Uterus (tissue), 4 donors: Measurements from ENCODE around the gene LMNA. TPM values are rescaled to one million over a fixed set of nuclear protein-coding genes. Genes with fewer than 3 reads are reported as not detected.

Experiments used
- DNase-seq, 2 donors: peaks; one replicate each; pipeline ENCODE4 v3.0.0-alpha.2; 2019 to 2020
- H3K27ac ChIP-seq, 2 donors: fragments of 200-600 bp; sonication (generic); 1 replicate in 1 of 2; 2 replicates in 1 of 2; pipeline ENCODE4 v1.5.1; 2016 to 2018
- H3K27me3 ChIP-seq, 2 donors: fragments of 200-600 bp; sonication (generic); one replicate each; pipeline ENCODE4 v1.5.1; 2018 to 2019; ENCODE audit warnings: control low read depth in 1 of 2
- H3K36me3 ChIP-seq, 2 donors: fragments of 200-600 bp; sonication (generic); one replicate each; pipeline ENCODE4 v1.5.1; 2019; ENCODE audit warnings: control low read depth in 1 of 2
- H3K4me1 ChIP-seq, 2 donors: fragments of 200-600 bp; sonication (generic); one replicate each; pipeline ENCODE4 v1.5.1; 2018 to 2019; ENCODE audit warnings: control low read depth in 1 of 2
- H3K4me3 ChIP-seq, 2 donors: fragments of 200-600 bp; sonication (generic); 1 replicate in 1 of 2; 2 replicates in 1 of 2; pipeline ENCODE4 v1.5.1; 2018 to 2019; ENCODE audit warnings: mild to moderate bottlenecking in 1 of 2
- H3K9me3 ChIP-seq, 2 donors: fragments of 200-600 bp; sonication (generic); one replicate each; pipeline ENCODE4 v1.5.1; 2019; ENCODE audit warnings: control low read depth in 1 of 2
- POLR2A ChIP-seq, 2 donors: fragments of 450-650 bp; IDR thresholded peaks; one replicate each; pipeline ENCODE4 v1.6.1; 2016; ENCODE audit warnings: antibody characterized with exemption in 2 of 2, mild to moderate bottlenecking in 1 of 2, moderate library complexity in 1 of 2
- intact Hi-C: fragments of 100-400 bp; cut with DNase I; formaldehyde crosslinking; loops from one replicate; pipeline ENCODE4 v1.15.1; 2023; ENCODE audit warnings: low total_unique reads
- total RNA-seq, 4 donors: library from RNA; depleted of rRNA in 3 of 4; stranded (reverse); fragments of >200 nt in 3 of 4; gene quantifications; one replicate each; pipeline versions ENCODE4 v1.1.0 to v1.2.4, GENCODE V29; 2014 to 2023
- TF ChIP-seq, protein P1 (sequence below), 4 experiments: fragments of 200-600 bp in 2 of 4; fragments of 450-650 bp in 2 of 4; sonication (generic) in 2 of 4; IDR thresholded peaks; one replicate each; pipeline ENCODE4 v1.5.1; 2016 to 2019; ENCODE audit warnings: antibody characterized with exemption in 4 of 4, mild to moderate bottlenecking in 2 of 4, moderate library complexity in 1 of 4
- donor health status: DM: yes; HTN: yes; CAD: no.

LMNA gene
- total RNA-seq, 4 donors from 2014 or later: 245 to 533 (median 373) TPM

DNA sequence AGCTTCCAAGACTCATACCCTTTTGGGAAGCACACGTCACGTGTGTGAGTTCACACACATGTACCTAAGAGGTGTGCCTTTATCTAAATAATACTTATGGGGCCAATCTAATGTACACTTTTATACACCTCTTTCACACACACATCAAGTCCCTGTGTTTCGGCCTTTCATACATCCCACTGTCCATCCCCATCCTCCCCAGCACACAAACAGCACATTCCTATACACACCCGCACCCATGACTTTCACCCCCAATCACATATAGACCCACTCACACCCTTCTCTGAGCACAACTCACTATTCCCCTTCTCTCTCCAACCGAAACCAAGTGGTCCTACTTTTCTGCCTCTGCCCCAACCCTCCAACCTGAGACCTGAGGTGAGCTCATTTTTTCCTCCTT, 35.8 kb upstream of the LMNA start:
- TF ChIP-seq, protein P1, sequence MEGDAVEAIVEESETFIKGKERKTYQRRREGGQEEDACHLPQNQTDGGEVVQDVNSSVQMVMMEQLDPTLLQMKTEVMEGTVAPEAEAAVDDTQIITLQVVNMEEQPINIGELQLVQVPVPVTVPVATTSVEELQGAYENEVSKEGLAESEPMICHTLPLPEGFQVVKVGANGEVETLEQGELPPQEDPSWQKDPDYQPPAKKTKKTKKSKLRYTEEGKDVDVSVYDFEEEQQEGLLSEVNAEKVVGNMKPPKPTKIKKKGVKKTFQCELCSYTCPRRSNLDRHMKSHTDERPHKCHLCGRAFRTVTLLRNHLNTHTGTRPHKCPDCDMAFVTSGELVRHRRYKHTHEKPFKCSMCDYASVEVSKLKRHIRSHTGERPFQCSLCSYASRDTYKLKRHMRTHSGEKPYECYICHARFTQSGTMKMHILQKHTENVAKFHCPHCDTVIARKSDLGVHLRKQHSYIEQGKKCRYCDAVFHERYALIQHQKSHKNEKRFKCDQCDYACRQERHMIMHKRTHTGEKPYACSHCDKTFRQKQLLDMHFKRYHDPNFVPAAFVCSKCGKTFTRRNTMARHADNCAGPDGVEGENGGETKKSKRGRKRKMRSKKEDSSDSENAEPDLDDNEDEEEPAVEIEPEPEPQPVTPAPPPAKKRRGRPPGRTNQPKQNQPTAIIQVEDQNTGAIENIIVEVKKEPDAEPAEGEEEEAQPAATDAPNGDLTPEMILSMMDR (IDR thresholded peaks at IDR 0.05): no peak
- no peak for TF ChIP-seq POLR2A (IDR thresholded peaks at IDR 0.05)

DNA sequence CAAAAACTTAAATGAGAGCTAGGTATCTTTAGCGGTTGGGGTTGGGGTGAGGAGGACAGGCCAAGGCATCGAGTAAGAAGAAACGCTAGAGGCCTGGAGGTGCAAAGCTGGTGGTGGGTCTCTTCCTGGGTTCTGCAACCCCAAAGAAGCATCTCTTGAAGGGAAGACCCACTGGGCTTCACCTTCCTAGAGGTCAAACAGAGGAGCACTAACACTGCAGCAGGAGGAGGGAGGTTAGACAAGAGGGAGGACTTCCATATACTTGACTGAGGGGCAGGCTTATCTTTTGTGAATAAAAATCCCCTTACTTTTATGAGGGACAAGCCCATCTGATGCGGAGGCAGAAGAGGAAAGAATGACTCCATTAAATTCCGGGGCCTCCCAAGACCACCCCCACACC, 34.7 kb upstream of the LMNA start:
- intact Hi-C loops: no loop called here
- H3K36me3 ChIP-seq: no peaks in the 10 kb centered on the region
- no peaks in the 10 kb centered on the region for H3K27me3 ChIP-seq
- H3K4me3 ChIP-seq: no peak overlapping the region
- H3K9me3 ChIP-seq: no peaks in the 10 kb centered on the region
- no peaks in the 10 kb centered on the region for H3K4me1 ChIP-seq
- TF ChIP-seq, protein P1 (IDR thresholded peaks at IDR 0.05): no peak
- no peak for TF ChIP-seq POLR2A (IDR thresholded peaks at IDR 0.05)
- DNase-seq: no peak
- H3K27ac ChIP-seq: no peak overlapping the region

More for the DNA sequence above, 35.8 kb upstream of the LMNA start:
- Histone ChIP-seq H3K9me3 (no peaks in the 10 kb centered on the region), H3K27me3 (no peaks in the 10 kb centered on the region), H3K4me1 (no peaks in the 10 kb centered on the region), H3K27ac (no peak overlapping the region), H3K36me3 (no peaks in the 10 kb centered on the region), H3K4me3 (no peak overlapping the region)
- intact Hi-C loops: no loop called here
- DNase-seq: no peak

DNA sequence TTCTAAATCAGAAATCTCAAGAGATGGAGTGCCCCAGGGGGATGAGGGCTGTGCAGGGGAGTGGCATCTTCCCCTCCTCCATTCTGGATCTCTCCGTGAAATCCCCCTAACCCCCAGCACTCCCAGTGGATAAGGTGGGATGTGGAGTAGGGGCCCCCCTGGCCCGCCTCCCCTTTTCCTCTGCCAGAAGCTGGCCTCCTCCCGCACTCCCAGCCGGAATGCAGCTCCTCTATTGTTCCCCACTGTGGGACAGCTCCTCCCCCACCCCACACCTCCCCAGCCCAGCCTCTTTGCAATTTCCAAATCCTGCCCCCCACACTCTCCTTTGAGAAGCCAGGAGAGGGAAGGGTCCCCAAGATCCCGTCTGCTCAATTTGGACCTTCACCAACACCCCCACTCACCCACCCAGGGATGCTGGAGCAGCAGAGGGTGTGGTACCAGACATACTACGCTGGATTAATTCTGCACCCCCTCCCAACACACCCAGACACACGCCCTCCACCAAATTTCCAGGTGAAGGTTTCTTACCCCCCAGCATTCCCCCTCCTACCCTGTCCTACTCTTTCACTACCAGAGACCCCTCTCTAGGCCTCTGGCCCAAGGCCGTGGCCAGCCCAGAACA, 34.2 kb upstream of the LMNA start:
- DNase-seq: peak in 1 of 2 donors; percentile 28
- Histone ChIP-seq H3K4me3 (peak overlapping the region in 1 of 2 donors; percentile 79), H3K27ac (peak overlapping the region in 1 of 2 donors; percentile 65), H3K27me3 (no peaks in the 10 kb centered on the region), H3K9me3 (no peaks in the 10 kb centered on the region), H3K4me1 (no peaks in the 10 kb centered on the region), H3K36me3 (no peaks in the 10 kb centered on the region)
- intact Hi-C loops: no loop called here
- TF ChIP-seq, protein P1 (IDR thresholded peaks at IDR 0.05): no peak
- TF ChIP-seq POLR2A (IDR thresholded peaks at IDR 0.05): no peak

DNA sequence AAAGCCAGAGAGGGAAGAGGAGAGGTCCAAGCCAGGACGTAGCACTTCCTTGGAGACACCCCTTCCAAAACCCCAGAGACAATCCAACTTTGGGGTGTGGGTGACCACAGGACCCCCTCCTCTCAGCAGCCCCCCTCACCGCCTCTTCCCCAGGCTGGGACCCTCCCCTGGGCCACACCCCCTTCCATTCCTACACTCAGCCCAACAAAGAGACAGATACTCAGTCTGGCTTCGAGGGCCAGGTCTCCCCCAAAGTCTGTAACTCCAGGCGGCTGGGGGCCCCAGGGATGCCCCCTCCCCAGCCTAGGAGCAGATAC, 33.7 kb upstream of the LMNA start:
- intact Hi-C loops: no loop called here
- no peak for DNase-seq
- no peak for TF ChIP-seq POLR2A (IDR thresholded peaks at IDR 0.05)
- TF ChIP-seq, protein P1 (IDR thresholded peaks at IDR 0.05): no peak
- Histone ChIP-seq H3K36me3 (no peaks in the 10 kb centered on the region), H3K27me3 (no peaks in the 10 kb centered on the region), H3K27ac (peak overlapping the region; percentile 64 to 65), H3K4me3 (peak overlapping the region in 1 of 2 donors; percentile 79), H3K4me1 (no peaks in the 10 kb centered on the region), H3K9me3 (no peaks in the 10 kb centered on the region)

DNA sequence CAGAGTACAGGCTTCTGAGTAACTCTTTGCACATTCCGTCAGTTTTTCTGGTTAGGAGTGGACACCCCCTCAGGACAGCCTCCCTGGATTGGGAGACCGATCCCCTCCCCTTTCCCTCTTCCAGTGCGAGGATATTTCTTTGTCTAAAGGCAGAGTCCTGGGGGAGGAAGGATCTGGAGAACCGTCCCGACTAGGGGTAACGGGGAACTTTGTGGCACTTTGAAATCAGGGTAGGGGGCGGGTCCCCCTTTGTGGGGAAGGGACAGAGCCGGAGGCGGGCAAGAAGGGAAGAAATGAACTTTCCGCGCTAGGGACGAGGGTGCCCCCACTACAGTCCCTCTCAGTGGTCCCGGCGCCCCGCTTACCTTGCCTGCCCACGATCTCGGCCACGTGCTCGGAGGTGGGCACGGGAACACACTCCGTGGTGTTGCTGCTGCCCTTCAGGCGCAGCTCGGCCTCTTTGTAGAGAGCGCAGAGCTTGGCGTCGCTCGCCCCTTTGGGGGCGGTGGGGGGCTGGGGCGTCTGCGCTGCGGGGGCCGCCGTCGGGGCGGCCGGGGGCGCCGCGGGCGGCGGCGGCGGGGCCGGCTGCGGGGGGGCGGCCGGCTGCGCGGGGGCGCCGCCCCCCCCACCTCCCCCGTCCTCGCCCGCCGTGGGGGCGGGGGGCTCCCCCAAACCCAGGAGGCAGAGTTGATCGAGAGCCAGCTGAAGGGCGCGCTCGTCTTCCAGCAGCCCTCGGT, 33.2 kb upstream of the LMNA start:
- TF ChIP-seq, protein P1 (IDR thresholded peaks at IDR 0.05): no peak
- no peak for TF ChIP-seq POLR2A (IDR thresholded peaks at IDR 0.05)
- Histone ChIP-seq H3K4me3 (peak overlapping the region; percentile 79 to 97), H3K27ac (peak overlapping the region; percentile 75 to 85), H3K27me3 (no peaks in the 10 kb centered on the region), H3K36me3 (no peaks in the 10 kb centered on the region), H3K4me1 (no peaks in the 10 kb centered on the region), H3K9me3 (no peaks in the 10 kb centered on the region)
- DNase-seq: no peak
- intact Hi-C loops: no loop called here
